ENCODE measurements around the gene CCT8L2. TPM values are rescaled to one million over a fixed set of nuclear protein-coding genes. Genes with fewer than 3 reads are reported as not detected.
"Not testable (repeated sequence)": the region's sequence is repeated elsewhere in the genome, so short reads cannot be mapped to it uniquely, and the experiment has no call there.

The CCT8L2 gene
- total and polyA plus RNA-seq, 2 of the 8 experiments (the other 6 are each of a cell fraction or from before 2014, with no cell fraction given): not detected

DNA sequence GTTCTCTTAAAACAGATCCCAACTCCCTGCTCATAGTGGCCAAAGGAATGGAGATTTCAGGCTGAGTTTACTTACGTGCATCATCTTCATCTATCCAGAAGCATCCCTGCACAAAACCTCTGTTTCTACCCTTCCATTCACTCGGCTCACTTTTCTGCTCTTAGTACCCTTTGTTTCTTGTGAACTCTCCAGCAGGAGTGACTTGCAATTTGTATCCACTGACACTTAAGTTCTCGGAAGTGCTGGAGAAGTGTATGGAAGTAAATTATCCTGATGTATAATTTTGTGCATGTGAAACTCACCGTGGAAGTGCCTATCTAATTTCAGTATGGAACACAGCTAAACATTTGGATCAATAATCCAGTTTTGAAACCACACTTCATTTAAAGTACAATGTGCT, 7.0 kb upstream of the CCT8L2 start:
- H3K79me2 ChIP-seq (ENCODE audit: control insufficient read depth in 1 of 2, insufficient read depth in 2 of 2, low read length in 2 of 2); H3K27ac ChIP-seq (ENCODE audit: low read depth, low read length); CTCF ChIA-PET (ENCODE audit: partially characterized antibody); H2BK20ac ChIP-seq (ENCODE audit: low read length); DNase-seq (ENCODE audit: low read depth in 1 of 2, low spot score in 2 of 2); H2BK120ac ChIP-seq (replicated peaks; ENCODE audit: low read depth, low read length); H3K4me1 ChIP-seq (replicated peaks in 1 of 4; ENCODE audit: control insufficient read depth in 3 of 4, insufficient read depth in 4 of 4, low read length in 3 of 4); H3K9ac ChIP-seq (replicated peaks in 1 of 4; ENCODE audit: extremely low read depth in 1 of 4, low read depth in 3 of 4, low read length in 3 of 4); H2AFZ ChIP-seq (ENCODE audit: low read length); H3K4me3 ChIP-seq (ENCODE audit: extremely low read depth in 1 of 4, insufficient read depth in 2 of 4, low read depth in 3 of 4, low read length in 4 of 4); FAIRE-seq; H4K91ac ChIP-seq (replicated peaks; ENCODE audit: insufficient read length, low read length); H3K23ac ChIP-seq (ENCODE audit: insufficient read length); H3K36me3 ChIP-seq (ENCODE audit: control insufficient read depth in 2 of 4, insufficient read depth in 4 of 4, low read length in 3 of 4); H2BK15ac ChIP-seq (ENCODE audit: low read length); H3K56ac ChIP-seq (replicated peaks; ENCODE audit: insufficient read length, low read depth, low read length); H3K79me1 ChIP-seq (ENCODE audit: low read depth, low read length); H4K5ac ChIP-seq (ENCODE audit: insufficient read length, low read depth, low read length); H4K8ac ChIP-seq (ENCODE audit: extremely low read depth, insufficient read depth, low read length); H2BK12ac ChIP-seq (ENCODE audit: low read depth, low read length); H3K23me2 ChIP-seq (ENCODE audit: low read depth, low read length); H4K20me1 ChIP-seq (replicated peaks in 1 of 2; ENCODE audit: control insufficient read depth in 1 of 2, insufficient read depth in 2 of 2, low read length in 2 of 2); H3K27me3 ChIP-seq (replicated peaks in 1 of 4; ENCODE audit: control insufficient read depth in 3 of 4, extremely low read depth in 1 of 4, insufficient read depth in 3 of 4, low read length in 3 of 4); H3K4ac ChIP-seq (replicated peaks; ENCODE audit: insufficient read length, low read depth, low read length); POLR2A ChIA-PET (ENCODE audit: partially characterized antibody); H3K14ac ChIP-seq (ENCODE audit: insufficient read length); H2BK5ac ChIP-seq (ENCODE audit: low read depth, low read length); H3K18ac ChIP-seq (ENCODE audit: extremely low read depth, low read length); H3K4me2 ChIP-seq (ENCODE audit: insufficient read depth in 1 of 2, low read depth in 2 of 2, low read length in 2 of 2); H2AK5ac ChIP-seq (ENCODE audit: low read depth, low read length): not testable (repeated sequence)
- 85% methylated on average over 4 of the region's 4 CpGs; no CpG with 5 or more reads in 1 of the 2 experiments for WGBS, 2 experiments (ENCODE audit: extremely low coverage in 1 of 2, insufficient coverage in 1 of 2, insufficient read length in 1 of 2, insufficient replicate concordance in 2 of 2, low coverage in 1 of 2, low lambda C conversion rate in 2 of 2, missing lambda C conversion rate in 1 of 2)
- H3K9me3 ChIP-seq (ENCODE audit: insufficient read depth in 2 of 2, low read depth in 1 of 2, low read length in 1 of 2): peaks cover 3 to 52% of the 10 kb centered on the region in 2 experiments; a peak in 3 of 4 replicates

DNA sequence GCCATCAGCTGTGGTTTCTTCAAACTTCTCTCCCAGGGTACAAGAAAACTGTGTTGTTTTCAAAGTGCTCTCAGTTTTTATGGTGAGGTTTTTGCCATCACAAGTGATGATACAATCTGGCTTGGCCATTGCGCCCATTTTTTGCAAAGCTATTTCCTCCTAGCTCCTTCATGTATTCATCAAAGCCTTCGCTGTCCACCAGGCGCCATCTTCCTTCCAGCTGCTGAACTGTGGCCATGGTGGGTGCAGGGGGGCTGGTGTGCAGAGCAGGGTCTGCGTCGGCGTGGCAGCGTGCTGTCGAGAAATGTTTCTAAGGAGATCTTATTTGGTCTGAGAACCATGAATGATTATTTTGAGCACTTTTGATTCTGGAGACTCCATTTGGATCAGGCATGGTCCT, 2.6 kb upstream of the CCT8L2 start:
- H3K4me2 ChIP-seq (ENCODE audit: insufficient read depth in 1 of 2, low read depth in 2 of 2, low read length in 2 of 2); H2AK5ac ChIP-seq (ENCODE audit: low read depth, low read length); DNase-seq (ENCODE audit: low read depth in 1 of 2, low spot score in 2 of 2); H3K9ac ChIP-seq (replicated peaks in 1 of 4; ENCODE audit: extremely low read depth in 1 of 4, low read depth in 3 of 4, low read length in 3 of 4); H3K4me3 ChIP-seq (ENCODE audit: extremely low read depth in 1 of 4, insufficient read depth in 2 of 4, low read depth in 3 of 4, low read length in 4 of 4); H2BK5ac ChIP-seq (ENCODE audit: low read depth, low read length); POLR2A ChIA-PET (ENCODE audit: partially characterized antibody); H3K4ac ChIP-seq (replicated peaks; ENCODE audit: insufficient read length, low read depth, low read length); CTCF ChIA-PET (ENCODE audit: partially characterized antibody); H3K23me2 ChIP-seq (ENCODE audit: low read depth, low read length); H2BK12ac ChIP-seq (ENCODE audit: low read depth, low read length); H4K91ac ChIP-seq (replicated peaks; ENCODE audit: insufficient read length, low read length); H2BK20ac ChIP-seq (ENCODE audit: low read length); H3K56ac ChIP-seq (replicated peaks; ENCODE audit: insufficient read length, low read depth, low read length); H3K23ac ChIP-seq (ENCODE audit: insufficient read length); H2BK120ac ChIP-seq (replicated peaks; ENCODE audit: low read depth, low read length); H2BK15ac ChIP-seq (ENCODE audit: low read length); H3K4me1 ChIP-seq (replicated peaks in 1 of 4; ENCODE audit: control insufficient read depth in 3 of 4, insufficient read depth in 4 of 4, low read length in 3 of 4); H3K14ac ChIP-seq (ENCODE audit: insufficient read length); H2AFZ ChIP-seq (ENCODE audit: low read length); H3K79me2 ChIP-seq (ENCODE audit: control insufficient read depth in 1 of 2, insufficient read depth in 2 of 2, low read length in 2 of 2); H4K8ac ChIP-seq (ENCODE audit: extremely low read depth, insufficient read depth, low read length); H3K27ac ChIP-seq (ENCODE audit: low read depth, low read length); H4K20me1 ChIP-seq (replicated peaks in 1 of 2; ENCODE audit: control insufficient read depth in 1 of 2, insufficient read depth in 2 of 2, low read length in 2 of 2); FAIRE-seq; H3K79me1 ChIP-seq (ENCODE audit: low read depth, low read length); H3K27me3 ChIP-seq (replicated peaks in 1 of 4; ENCODE audit: control insufficient read depth in 3 of 4, extremely low read depth in 1 of 4, insufficient read depth in 3 of 4, low read length in 3 of 4); H3K18ac ChIP-seq (ENCODE audit: extremely low read depth, low read length); H4K5ac ChIP-seq (ENCODE audit: insufficient read length, low read depth, low read length); H3K36me3 ChIP-seq (ENCODE audit: control insufficient read depth in 2 of 4, insufficient read depth in 4 of 4, low read length in 3 of 4): not testable (repeated sequence)
- 72% methylated on average over 8 of the region's 8 CpGs; no CpG with 5 or more reads in 1 of the 2 experiments for whole genome bisulfite sequencing, 2 experiments (ENCODE audit: extremely low coverage in 1 of 2, insufficient coverage in 1 of 2, insufficient read length in 1 of 2, insufficient replicate concordance in 2 of 2, low coverage in 1 of 2, low lambda C conversion rate in 2 of 2, missing lambda C conversion rate in 1 of 2)
- H3K9me3 ChIP-seq (ENCODE audit: insufficient read depth in 2 of 2, low read depth in 1 of 2, low read length in 1 of 2): peaks cover 8 to 62% of the 10 kb centered on the region in 2 experiments

Data from H1 (cell line).